ENCODE measurements around the gene PNPLA6.

Gene PNPLA6

DNA sequence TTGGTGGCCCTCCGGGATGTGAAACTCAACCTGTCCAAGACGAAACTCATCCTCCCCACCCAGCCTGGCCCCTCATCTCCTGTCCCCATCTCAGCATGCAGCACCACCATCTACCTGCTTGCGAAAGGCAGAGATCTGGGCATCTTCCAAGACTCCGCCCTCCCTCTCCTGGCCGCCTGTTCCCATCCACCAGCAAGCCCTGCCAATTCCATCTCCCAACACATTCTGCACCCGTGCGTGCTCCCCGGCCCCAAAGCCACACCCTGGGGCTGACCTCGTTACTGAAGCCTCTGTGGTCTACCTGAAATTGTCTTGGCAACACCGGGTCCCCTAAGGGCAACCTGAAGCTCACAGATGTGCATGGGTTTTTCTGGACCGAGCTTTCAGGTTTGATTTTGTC is 46.9 kb downstream of the PNPLA6 start:
- H3K27me3 Mint-ChIP-seq (ENCODE audit: low read depth, poor library complexity), result peaks cover 79% of the 10 kb centered on the region
- H3K9me3 Mint-ChIP-seq, result no peaks in the 10 kb centered on the region
- DNase-seq, result no peak
- no peaks in the 10 kb centered on the region for H3K4me1 Mint-ChIP-seq
- H3K36me3 Mint-ChIP-seq (ENCODE audit: low read depth), result no peaks in the 10 kb centered on the region
- no peak overlapping the region for H3K27ac Mint-ChIP-seq
- no peak overlapping the region for H3K4me3 Mint-ChIP-seq
- TF ChIP-seq, protein P1, sequence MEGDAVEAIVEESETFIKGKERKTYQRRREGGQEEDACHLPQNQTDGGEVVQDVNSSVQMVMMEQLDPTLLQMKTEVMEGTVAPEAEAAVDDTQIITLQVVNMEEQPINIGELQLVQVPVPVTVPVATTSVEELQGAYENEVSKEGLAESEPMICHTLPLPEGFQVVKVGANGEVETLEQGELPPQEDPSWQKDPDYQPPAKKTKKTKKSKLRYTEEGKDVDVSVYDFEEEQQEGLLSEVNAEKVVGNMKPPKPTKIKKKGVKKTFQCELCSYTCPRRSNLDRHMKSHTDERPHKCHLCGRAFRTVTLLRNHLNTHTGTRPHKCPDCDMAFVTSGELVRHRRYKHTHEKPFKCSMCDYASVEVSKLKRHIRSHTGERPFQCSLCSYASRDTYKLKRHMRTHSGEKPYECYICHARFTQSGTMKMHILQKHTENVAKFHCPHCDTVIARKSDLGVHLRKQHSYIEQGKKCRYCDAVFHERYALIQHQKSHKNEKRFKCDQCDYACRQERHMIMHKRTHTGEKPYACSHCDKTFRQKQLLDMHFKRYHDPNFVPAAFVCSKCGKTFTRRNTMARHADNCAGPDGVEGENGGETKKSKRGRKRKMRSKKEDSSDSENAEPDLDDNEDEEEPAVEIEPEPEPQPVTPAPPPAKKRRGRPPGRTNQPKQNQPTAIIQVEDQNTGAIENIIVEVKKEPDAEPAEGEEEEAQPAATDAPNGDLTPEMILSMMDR (IDR thresholded peaks at IDR 0.05), result no peak

DNA sequence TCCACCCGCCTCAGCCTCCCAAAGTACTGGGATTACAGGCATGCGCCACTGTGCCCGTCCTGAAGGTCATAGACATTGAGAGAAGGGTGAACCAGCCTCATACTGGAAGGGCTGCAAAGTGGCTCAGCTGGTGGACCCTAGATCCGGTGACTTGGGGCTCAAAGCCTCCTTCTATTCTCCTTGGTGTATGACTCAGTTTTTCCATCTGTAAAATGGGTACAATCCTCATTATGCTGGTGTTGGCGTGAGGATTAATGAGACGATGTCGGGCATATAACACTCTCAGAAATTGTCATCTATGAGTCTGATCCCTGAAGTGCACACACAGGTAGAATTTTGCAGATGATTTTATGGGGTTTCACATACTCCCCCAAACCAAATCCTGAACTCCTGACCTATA is 54.3 kb downstream of the PNPLA6 start:
- TF ChIP-seq, protein P1 (IDR thresholded peaks at IDR 0.05), result no peak
- DNase-seq, result no peak
- no peak overlapping the region for H3K27ac Mint-ChIP-seq
- no peak overlapping the region for H3K4me3 Mint-ChIP-seq
- H3K9me3 Mint-ChIP-seq, result no peaks in the 10 kb centered on the region
- H3K27me3 Mint-ChIP-seq (ENCODE audit: low read depth, poor library complexity), result peaks cover 74% of the 10 kb centered on the region
- H3K36me3 Mint-ChIP-seq (ENCODE audit: low read depth), result no peaks in the 10 kb centered on the region
- no peaks in the 10 kb centered on the region for H3K4me1 Mint-ChIP-seq

DNA sequence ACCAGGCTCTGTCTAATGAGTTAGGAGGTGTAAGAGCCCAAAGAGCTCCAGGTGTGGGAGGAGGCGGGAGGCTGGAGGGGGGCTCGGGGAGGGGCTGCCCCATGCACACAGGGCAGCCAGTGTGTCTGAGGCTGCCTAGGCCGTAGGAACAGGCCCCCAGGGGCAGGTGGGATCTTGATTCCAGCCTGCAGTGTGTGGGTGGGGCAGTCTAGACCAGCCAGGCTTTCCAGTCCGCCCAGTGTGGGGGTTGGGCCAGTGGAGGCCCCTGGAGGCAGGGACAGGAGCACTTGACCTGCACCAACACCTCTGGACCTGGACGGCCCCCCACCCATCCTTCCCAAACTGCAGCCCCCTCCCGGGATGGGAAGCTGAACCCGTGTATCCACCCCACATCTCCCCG is 54.7 kb downstream of the PNPLA6 start:
- H3K36me3 Mint-ChIP-seq (ENCODE audit: low read depth), result no peaks in the 10 kb centered on the region
- TF ChIP-seq, protein P1 (IDR thresholded peaks at IDR 0.05), result no peak
- peaks cover 74% of the 10 kb centered on the region for H3K27me3 Mint-ChIP-seq (ENCODE audit: low read depth, poor library complexity)
- no peaks in the 10 kb centered on the region for H3K9me3 Mint-ChIP-seq
- H3K4me1 Mint-ChIP-seq, result peaks cover 3% of the 10 kb centered on the region
- no peak overlapping the region for H3K4me3 Mint-ChIP-seq
- no peak overlapping the region for H3K27ac Mint-ChIP-seq
- no peak for DNase-seq

DNA sequence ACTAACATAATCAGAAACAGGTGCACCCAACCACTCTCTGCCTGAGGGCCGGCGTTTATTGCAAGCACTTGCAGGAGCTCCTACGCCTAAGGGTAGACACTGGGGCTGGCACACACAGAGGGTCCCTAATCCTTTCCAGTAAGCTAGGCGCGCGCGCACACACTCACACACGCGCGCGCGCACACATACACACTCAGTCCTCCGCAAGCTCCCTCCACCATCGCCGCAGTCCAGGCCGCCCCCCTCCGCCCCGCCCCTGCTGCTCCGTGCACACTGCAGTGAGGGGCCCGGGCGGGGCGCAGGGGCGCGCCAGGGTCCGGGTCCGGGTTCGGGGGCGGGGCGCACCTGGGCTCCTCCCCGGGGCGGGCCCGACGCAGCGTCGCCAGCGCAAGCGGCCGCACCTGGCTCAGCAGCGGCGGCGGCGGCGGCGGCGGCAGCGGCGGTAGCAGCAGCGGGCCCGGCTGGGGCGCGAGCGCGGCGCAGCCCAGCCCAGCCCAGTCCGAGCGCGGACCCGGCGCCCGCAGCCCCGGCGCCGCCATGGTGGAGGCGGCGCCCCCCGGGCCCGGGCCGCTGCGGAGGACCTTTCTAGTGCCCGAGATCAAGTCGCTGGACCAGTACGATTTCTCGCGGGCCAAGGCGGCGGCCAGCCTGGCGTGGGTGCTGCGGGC is 60.1 kb downstream of the PNPLA6 start, which contains the start of gene CAMSAP3:
Gene CAMSAP3 (plus strand): TSS at position 398 of the 668 bp plus-strand sequence. CDS start 140 bp downstream, at position 538.
- TF ChIP-seq, protein P1 (IDR thresholded peaks at IDR 0.05), result no peak
- no peak within 1 kb of the TSS for H3K27ac Mint-ChIP-seq

DNA sequence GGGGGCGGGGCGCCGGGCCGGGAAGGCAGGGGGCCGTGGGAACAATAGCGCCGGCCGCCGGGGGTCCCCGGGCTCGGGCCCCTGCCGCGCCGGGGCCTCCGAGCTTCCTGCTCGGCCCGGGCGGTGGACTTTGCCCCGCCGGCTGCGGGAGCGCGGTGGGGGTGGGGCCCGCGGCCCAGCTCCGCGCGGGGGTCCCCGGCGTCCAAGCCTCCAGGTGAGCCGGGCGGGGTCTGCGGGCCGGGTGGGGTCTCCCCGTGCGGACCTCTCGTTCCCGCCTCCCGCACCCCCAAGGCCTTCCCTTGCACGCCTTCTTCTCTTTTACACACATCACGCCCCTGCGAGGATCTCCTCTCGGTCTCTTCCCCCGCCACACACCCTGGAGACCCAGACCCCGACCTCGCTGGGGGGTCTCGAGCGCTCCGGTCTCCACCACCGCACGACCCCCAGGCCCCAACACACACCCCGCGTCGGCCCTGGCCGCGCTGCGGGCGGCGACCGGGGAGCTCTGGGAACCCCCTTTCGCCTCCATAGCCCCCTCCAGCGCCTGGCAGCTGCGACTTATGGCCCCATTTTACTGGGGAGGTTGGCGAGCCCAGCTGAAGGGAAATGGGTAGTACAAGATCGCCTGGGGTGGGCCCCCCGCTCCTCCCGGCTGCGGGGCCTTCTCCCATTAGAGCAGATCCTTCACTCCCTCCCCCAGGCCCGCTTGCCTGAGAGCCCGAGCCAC is 60.9 kb downstream of the PNPLA6 start:
- peak overlapping the region; percentile 79 for H3K4me3 Mint-ChIP-seq
- no peak overlapping the region for H3K27ac Mint-ChIP-seq
- H3K4me1 Mint-ChIP-seq, result peaks cover 5% of the 10 kb centered on the region
- no peaks in the 10 kb centered on the region for H3K36me3 Mint-ChIP-seq (ENCODE audit: low read depth)
- H3K9me3 Mint-ChIP-seq, result no peaks in the 10 kb centered on the region
- peaks cover 65% of the 10 kb centered on the region for H3K27me3 Mint-ChIP-seq (ENCODE audit: low read depth, poor library complexity)
- peak; percentile 22 for DNase-seq
- TF ChIP-seq, protein P1 (IDR thresholded peaks at IDR 0.05), result no peak

More for the DNA sequence above, 60.1 kb downstream of the PNPLA6 start, which contains the start of gene CAMSAP3:
- H3K27me3 Mint-ChIP-seq (ENCODE audit: low read depth, poor library complexity), result peaks cover 70% of the 10 kb centered on the region
- no peaks in the 10 kb centered on the region for H3K9me3 Mint-ChIP-seq
- peak; percentile 88 for DNase-seq
- H3K4me3 Mint-ChIP-seq, result peak within 1 kb of the TSS; percentile 79
- H3K4me1 Mint-ChIP-seq, result peaks cover 5% of the 10 kb centered on the region
- H3K36me3 Mint-ChIP-seq (ENCODE audit: low read depth), result no peaks in the 10 kb centered on the region

Data from nephron progenitor cell (in vitro differentiated cells).